Cardiac fibroblast (primary cell): ENCODE data around the gene CD8B.

Source experiments
- DNase-seq, 2 donors: peaks; one replicate each; pipeline versions ENCODE4 v3.0.0 to v3.0.0-alpha.2; 2010; ENCODE audit warnings: low read depth in 2 of 2
- H3K4me3 ChIP-seq, 2 donors: replicated peaks in 1 of 2; 1 replicate in 1 of 2; 2 replicates in 1 of 2; pipeline ENCODE4 v1.5.1; 2011; ENCODE audit warnings: low read depth in 2 of 2, low read length in 2 of 2, mild to moderate bottlenecking in 2 of 2, moderate library complexity in 1 of 2
- TF ChIP-seq, protein P1 (sequence below): IDR thresholded peaks from one replicate; pipeline ENCODE4 v1.5.1; 2011; ENCODE audit warnings: low read depth, mild to moderate bottlenecking, low read length, inconsistent platforms

The CD8B gene

GRCh38 chr2:86790134-86790675 is 71.5 kb downstream of the CD8B start:
- TF ChIP-seq, protein P1, sequence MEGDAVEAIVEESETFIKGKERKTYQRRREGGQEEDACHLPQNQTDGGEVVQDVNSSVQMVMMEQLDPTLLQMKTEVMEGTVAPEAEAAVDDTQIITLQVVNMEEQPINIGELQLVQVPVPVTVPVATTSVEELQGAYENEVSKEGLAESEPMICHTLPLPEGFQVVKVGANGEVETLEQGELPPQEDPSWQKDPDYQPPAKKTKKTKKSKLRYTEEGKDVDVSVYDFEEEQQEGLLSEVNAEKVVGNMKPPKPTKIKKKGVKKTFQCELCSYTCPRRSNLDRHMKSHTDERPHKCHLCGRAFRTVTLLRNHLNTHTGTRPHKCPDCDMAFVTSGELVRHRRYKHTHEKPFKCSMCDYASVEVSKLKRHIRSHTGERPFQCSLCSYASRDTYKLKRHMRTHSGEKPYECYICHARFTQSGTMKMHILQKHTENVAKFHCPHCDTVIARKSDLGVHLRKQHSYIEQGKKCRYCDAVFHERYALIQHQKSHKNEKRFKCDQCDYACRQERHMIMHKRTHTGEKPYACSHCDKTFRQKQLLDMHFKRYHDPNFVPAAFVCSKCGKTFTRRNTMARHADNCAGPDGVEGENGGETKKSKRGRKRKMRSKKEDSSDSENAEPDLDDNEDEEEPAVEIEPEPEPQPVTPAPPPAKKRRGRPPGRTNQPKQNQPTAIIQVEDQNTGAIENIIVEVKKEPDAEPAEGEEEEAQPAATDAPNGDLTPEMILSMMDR, result no peak
- H3K4me3 ChIP-seq, result no peak overlapping the region
- no peak for DNase-seq

DNA sequence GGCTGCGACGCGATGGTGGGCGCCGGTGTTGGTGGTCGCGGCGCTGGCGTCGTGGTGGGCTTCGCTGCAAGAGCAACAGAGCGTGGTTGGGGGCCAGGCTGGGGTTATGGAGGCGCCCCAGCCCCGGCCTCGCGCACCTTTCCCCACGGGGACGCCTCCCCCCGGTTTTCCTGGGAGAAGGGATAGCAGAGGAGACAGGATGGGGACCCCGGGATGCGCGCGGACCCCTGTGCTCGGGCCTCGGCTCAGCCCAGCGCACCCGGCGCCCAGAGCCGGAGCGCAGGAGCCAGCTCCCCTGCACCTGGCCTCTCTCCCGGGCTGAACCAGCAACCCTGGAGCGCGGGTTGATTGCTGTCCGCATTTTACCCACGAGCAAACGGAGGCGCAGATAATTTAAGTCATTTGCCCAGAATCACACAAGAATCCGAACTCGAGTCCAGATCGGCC is 72.0 kb downstream of the CD8B start:
- TF ChIP-seq, protein P1, result no peak
- no peak for DNase-seq
- no peak overlapping the region for H3K4me3 ChIP-seq

DNA sequence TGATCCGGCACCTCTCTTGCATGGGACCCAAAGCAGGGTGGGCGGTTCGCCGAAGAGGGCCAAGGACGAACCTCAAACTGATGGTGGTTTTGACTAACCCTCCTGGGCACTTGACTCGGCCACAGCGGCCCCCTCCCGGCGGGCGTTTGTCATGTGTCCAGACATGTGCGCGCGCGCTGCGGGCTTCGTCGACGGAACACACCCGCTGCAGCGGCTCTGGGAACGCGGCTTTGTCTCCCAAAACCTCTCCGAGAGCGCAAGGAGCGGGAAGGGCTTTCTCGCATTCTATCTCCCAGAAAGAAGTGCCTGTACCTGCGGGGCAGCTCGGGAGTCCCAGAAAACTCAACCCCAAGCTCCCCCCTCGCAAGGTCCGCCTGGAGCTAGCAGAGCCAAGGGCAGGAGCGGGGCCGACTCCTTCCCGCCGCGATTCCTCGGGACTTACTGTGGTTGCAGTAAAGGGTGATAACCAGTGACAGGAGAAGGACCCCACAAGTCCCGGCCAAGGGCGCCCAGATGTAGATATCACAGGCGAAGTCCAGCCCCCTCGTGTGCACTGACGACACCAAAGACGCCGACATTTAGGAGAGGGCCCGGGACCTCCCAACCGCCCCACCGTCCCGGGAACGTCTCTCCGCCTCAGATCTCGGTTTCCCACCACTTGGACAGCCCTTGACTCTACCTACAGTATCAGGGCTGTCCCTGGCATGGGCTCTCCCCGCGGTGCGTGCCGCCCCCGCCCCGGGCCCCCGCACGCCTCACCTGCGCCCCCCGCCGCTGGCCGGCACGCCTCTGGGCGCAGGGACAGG is 72.6 kb downstream of the CD8B start:
- H3K4me3 ChIP-seq, result no peak overlapping the region
- no peak for DNase-seq
- TF ChIP-seq, protein P1, result no peak

- TF ChIP-seq, protein P1, result no peak
Measured at GRCh38 chr2:86788165-86788564, 73.5 kb downstream of the CD8B start.

DNA sequence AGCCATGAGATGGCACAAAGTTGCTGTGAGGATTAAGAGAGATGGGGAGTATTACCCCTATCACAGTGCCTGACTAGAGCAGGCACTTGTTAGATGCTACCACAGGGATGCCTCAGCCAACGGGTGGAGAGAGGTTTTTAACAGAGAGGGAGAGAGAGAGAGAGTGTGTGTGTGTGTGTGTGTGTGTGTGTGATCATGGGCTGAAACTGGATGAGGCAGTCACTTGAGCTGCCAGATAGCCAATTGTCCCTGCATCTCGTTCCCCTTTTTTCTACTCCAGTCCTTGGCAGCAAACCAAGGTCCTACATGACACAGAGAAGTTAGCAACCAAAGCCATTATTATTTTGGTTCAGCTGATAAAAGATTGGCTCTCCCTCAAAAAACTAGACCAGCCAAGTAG is 74.0 kb downstream of the CD8B start:
- TF ChIP-seq, protein P1, result no peak
- DNase-seq, result peak in 1 of 2 donors; percentile 41
- H3K4me3 ChIP-seq, result no peak overlapping the region

More at GRCh38 chr2:86788165-86788564, 73.5 kb downstream of the CD8B start:
- peak in 1 of 2 donors; percentile 31 for DNase-seq
- no peak overlapping the region for H3K4me3 ChIP-seq

DNA sequence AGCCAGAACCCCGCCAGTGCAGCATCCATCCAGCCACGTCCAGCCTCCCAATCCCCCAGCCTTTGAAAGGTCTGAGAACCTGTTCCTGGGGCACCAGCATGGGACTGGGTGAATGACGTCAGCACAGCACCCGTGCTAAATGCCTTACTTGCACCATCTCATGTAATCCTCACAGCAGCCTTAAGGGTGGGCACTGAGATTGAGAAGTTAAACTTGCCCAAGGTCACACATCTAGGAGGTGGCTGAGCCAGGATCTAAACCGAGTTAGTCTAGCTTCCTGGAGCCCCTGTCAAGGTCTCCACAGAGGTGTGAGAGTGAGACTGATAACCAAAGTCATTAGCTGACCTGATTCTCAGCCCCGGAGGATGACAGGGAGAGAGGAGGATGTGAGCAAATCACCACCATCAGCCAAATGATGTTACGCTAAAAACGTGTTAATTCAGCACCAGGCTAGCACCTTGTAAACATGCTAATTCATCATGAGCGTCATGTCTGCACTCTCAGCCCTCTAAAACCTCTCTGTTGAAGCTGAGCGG is 75.6 kb downstream of the CD8B start:
- no peak overlapping the region for H3K4me3 ChIP-seq
- TF ChIP-seq, protein P1, result no peak
- no peak for DNase-seq
